Left colon (tissue), 2 donors: Measurements from ENCODE around the gene TMEM100. TPM values are rescaled to one million over a fixed set of nuclear protein-coding genes. Genes with fewer than 3 reads are reported as not detected.
"Not testable (repeated sequence)": the region's sequence is repeated elsewhere in the genome, so short reads cannot be mapped to it uniquely, and the experiment has no call there.

Experiments used
- ATAC-seq: fragments of 200-7000 bp; cut with Tn5 transposase; one replicate; pipeline ENCODE4 v1.9.1; 2020; ENCODE audit warnings: mild to moderate bottlenecking, moderate library complexity
- DNase-seq, 2 donors: peaks; one replicate each; pipeline ENCODE4 v3.0.0-alpha.2; 2020
- intact Hi-C, 2 donors: fragments of 100-400 bp; cut with DNase I in 1 of 2; cut with micrococcal nuclease in 1 of 2; formaldehyde crosslinking; loops; one replicate each; pipeline versions ENCODE4 v1.11.2 to v1.14.0; 2022; cut with DNase I, micrococcal nuclease
- total RNA-seq, 2 donors: library from RNA; stranded (reverse); fragmentation: NEBNext Ultra II Directional; extraction: Animal tissue kit (Norgen Biotek cat#: 25700); gene quantifications; one replicate each; pipeline ENCODE4 v1.2.1, GENCODE V29; 2021
- donor health status: DM: no; HTN: no; CAD: no.
- donor health status: DM: yes; HTN: yes; CAD: no.

TMEM100 gene
- total RNA-seq, 2 donors from 2014 or later = 4.9 to 6.1 TPM

GRCh38 chr17:55694286-55694910, 28.3 kb downstream of the TMEM100 start:
- ATAC-seq (no peak), DNase-seq (no peak)
- intact Hi-C loops = no loop called here

- ATAC-seq = no peak
- intact Hi-C loops = no loop called here
- DNase-seq = peak; percentile 25 to 28
Observed at GRCh38 chr17:55693254-55694216, 29.1 kb downstream of the TMEM100 start.

GRCh38 chr17:55692276-55692675, 30.4 kb downstream of the TMEM100 start:
- DNase-seq (no peak), ATAC-seq (no peak)
- intact Hi-C loops = no loop called here

- DNase-seq (no peak), ATAC-seq (no peak)
- intact Hi-C loops = no loop called here
Observed at GRCh38 chr17:55691666-55692065, 31.0 kb downstream of the TMEM100 start.

- intact Hi-C loops = no loop called here
- ATAC-seq (no peak), DNase-seq (no peak)
Observed at GRCh38 chr17:55690105-55690508, 32.6 kb downstream of the TMEM100 start.

- DNase-seq (no peak), ATAC-seq (no peak)
- intact Hi-C loops = no loop called here
Observed at GRCh38 chr17:55689672-55690071, 33.0 kb downstream of the TMEM100 start.

- intact Hi-C loops = no loop called here
- DNase-seq (no peak), ATAC-seq (no peak)
Observed at GRCh38 chr17:55688057-55688456, 34.6 kb downstream of the TMEM100 start.

- intact Hi-C loops = no loop called here
- ATAC-seq (no peak), DNase-seq (no peak)
Observed at GRCh38 chr17:55687037-55687436, 35.6 kb downstream of the TMEM100 start.

GRCh38 chr17:55683550-55684315, 38.9 kb downstream of the TMEM100 start:
- DNase-seq (no peak), ATAC-seq (no peak)
- intact Hi-C loops = no loop called here

GRCh38 chr17:55681342-55681700, 41.3 kb downstream of the TMEM100 start:
- intact Hi-C loops = no loop called here

GRCh38 chr17:55680686-55681341, 41.9 kb downstream of the TMEM100 start:
- no peak for ATAC-seq
- no peak for DNase-seq
- intact Hi-C loops = no loop called here

More at GRCh38 chr17:55681342-55681700, 41.3 kb downstream of the TMEM100 start:
- DNase-seq (no peak), ATAC-seq (no peak)

GRCh38 chr17:55677446-55677845, 45.2 kb downstream of the TMEM100 start:
- intact Hi-C loops = no loop called here
- ATAC-seq (no peak), DNase-seq (no peak)

GRCh38 chr17:55676274-55676673, 46.4 kb downstream of the TMEM100 start:
- intact Hi-C loops = no loop called here
- ATAC-seq (no peak), DNase-seq (no peak)

GRCh38 chr17:55673743-55674506, 48.7 kb downstream of the TMEM100 start:
- intact Hi-C loops = no loop called here
- DNase-seq = no peak
- ATAC-seq = no peak

GRCh38 chr17:55672585-55673501, 49.8 kb downstream of the TMEM100 start:
- no peak for DNase-seq
- intact Hi-C loops = no loop called here
- ATAC-seq = no peak

GRCh38 chr17:55672010-55672409, 50.7 kb downstream of the TMEM100 start:
- ATAC-seq, DNase-seq, intact Hi-C loops: not testable (repeated sequence)
